Fibroblast of mammary gland (primary cell): Measurements from ENCODE around the gene TIMM13.

Experiments used
- DNase-seq: peaks from one replicate; pipeline ENCODE4 v3.0.0-alpha.2; 2010; ENCODE audit warnings: low read depth
- H3K4me3 ChIP-seq: 2 replicates; pipeline ENCODE4 v1.5.1; 2011; ENCODE audit warnings: low read depth, mild to moderate bottlenecking, low read length, moderate library complexity; ENCODE audit not compliant: control insufficient read depth
- CTCF ChIP-seq: conservative IDR thresholded peaks from 2 replicates; pipeline ENCODE4 v1.5.1; 2011; ENCODE audit warnings: low read depth, low read length, inconsistent platforms; ENCODE audit not compliant: control insufficient read depth, insufficient read depth

The TIMM13 gene

GRCh38 chr19:2413629-2414028, 13.8 kb downstream of the TIMM13 start:
- no peak for DNase-seq
- TF ChIP-seq CTCF, result no peak
- no peak overlapping the region for H3K4me3 ChIP-seq

- TF ChIP-seq CTCF, result no peak
- no peak overlapping the region for H3K4me3 ChIP-seq
- no peak for DNase-seq
Observed at GRCh38 chr19:2413159-2413558, 14.2 kb downstream of the TIMM13 start.

- TF ChIP-seq CTCF, result no peak
- no peak for DNase-seq
- no peak overlapping the region for H3K4me3 ChIP-seq
Observed at GRCh38 chr19:2412449-2412848, 14.9 kb downstream of the TIMM13 start.

GRCh38 chr19:2411709-2412108, 15.7 kb downstream of the TIMM13 start:
- TF ChIP-seq CTCF, result no peak
- no peak for DNase-seq
- H3K4me3 ChIP-seq, result no peak overlapping the region

GRCh38 chr19:2410023-2410422, 17.4 kb downstream of the TIMM13 start:
- TF ChIP-seq CTCF, result no peak
- H3K4me3 ChIP-seq, result no peak overlapping the region
- no peak for DNase-seq

GRCh38 chr19:2409352-2409912, 18.0 kb downstream of the TIMM13 start:
- DNase-seq, result no peak
- TF ChIP-seq CTCF, result no peak
- H3K4me3 ChIP-seq, result no peak overlapping the region

- TF ChIP-seq CTCF, result no peak
- no peak overlapping the region for H3K4me3 ChIP-seq
- DNase-seq, result no peak
Observed at GRCh38 chr19:2408247-2408646, 19.1 kb downstream of the TIMM13 start.
